ENCODE data around the gene CHRNA5. TPM values are rescaled to one million over a fixed set of nuclear protein-coding genes. Genes with fewer than 3 reads are reported as not detected.

The CHRNA5 gene
- total RNA-seq, 2 donors from 2014 or later = 0.27 to 1.6 TPM

DNA sequence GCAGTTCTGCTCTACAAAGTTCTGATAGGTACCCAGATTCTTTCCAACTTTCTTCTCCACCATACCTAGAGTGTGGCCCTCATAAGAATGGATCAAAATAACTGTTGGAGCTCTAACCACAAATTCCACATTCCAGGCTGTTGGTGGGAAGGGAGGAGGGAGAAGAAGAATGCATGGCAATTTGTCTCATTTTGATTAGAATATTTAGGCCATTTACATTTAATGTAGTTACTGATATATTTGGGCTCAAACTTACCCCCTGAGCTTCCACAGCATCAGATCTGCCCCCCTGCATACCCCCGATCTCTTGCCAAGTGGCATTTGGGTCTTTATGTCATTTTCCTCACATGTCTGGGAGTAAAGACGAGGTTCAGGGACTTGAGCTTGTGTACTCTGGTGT lies 68.0 kb downstream of the CHRNA5 start:
- TF ChIP-seq, protein P1, sequence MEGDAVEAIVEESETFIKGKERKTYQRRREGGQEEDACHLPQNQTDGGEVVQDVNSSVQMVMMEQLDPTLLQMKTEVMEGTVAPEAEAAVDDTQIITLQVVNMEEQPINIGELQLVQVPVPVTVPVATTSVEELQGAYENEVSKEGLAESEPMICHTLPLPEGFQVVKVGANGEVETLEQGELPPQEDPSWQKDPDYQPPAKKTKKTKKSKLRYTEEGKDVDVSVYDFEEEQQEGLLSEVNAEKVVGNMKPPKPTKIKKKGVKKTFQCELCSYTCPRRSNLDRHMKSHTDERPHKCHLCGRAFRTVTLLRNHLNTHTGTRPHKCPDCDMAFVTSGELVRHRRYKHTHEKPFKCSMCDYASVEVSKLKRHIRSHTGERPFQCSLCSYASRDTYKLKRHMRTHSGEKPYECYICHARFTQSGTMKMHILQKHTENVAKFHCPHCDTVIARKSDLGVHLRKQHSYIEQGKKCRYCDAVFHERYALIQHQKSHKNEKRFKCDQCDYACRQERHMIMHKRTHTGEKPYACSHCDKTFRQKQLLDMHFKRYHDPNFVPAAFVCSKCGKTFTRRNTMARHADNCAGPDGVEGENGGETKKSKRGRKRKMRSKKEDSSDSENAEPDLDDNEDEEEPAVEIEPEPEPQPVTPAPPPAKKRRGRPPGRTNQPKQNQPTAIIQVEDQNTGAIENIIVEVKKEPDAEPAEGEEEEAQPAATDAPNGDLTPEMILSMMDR (IDR thresholded peaks at IDR 0.05) = no peak
- Histone ChIP-seq H3K27ac (no peak overlapping the region), H3K9me3 (no peaks in the 10 kb centered on the region), H3K4me3 (no peak overlapping the region), H3K4me1 (ENCODE audit: control insufficient read depth in 1 of 2, low read depth in 2 of 2) (no peaks in the 10 kb centered on the region), H3K36me3 (no peaks in the 10 kb centered on the region), H3K27me3 (replicated peaks; ENCODE audit: insufficient read depth) (no peaks in the 10 kb centered on the region)
- no peak for DNase-seq (ENCODE audit: low spot score)
- ATAC-seq (ENCODE audit: insufficient number of reproducible peaks, low FRiP score, low read depth) = no peak

DNA sequence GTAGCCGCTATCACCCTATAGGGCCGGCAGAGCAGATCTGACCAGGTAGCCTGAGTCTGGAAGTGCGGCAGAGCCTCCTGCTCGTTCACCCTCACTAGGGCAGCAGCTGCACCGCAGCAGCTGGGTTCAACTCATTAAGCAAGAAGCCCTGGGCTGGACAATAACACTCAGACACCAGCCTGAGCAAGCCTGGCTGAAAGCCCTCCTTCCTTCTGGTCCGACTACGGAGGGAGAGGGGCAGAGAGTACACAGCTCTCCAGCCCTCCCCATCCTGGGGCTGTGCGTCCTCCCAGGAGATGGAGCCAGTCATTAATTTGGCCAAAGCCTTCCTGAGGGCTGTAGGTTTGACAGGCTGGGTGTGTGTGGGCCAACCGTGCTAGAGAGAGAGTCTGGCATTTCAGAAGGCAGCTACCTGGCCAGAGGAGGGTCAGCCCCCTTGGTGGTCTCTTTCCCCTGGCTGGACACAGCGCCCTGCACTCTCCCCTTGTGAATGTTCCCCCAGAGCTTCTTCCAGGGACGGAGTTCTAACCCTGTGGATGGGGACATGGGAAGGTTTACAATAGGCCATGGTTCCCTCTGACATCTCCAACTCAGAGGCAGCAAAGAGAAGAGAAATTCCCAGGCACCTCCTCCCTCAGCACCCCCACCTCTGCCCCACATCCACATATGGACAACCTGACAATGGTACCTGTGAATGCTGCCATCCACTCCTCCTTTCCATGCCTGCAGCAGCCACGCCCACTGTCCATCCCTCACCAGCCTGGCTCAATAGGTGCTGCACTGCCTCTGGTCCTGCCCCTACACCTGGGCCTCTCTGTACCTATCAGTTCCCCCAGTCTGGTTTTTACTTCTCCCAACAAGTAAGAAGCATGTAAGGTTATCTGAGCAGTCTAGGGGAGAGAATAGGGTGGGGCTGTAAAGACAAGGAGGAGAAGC lies 69.2 kb downstream of the CHRNA5 start:
- Histone ChIP-seq H3K9me3 (no peaks in the 10 kb centered on the region), H3K4me1 (ENCODE audit: control insufficient read depth in 1 of 2, low read depth in 2 of 2) (no peaks in the 10 kb centered on the region), H3K27me3 (replicated peaks; ENCODE audit: insufficient read depth) (no peaks in the 10 kb centered on the region), H3K4me3 (no peak overlapping the region), H3K27ac (no peak overlapping the region), H3K36me3 (no peaks in the 10 kb centered on the region)
- ATAC-seq (ENCODE audit: insufficient number of reproducible peaks, low FRiP score, low read depth) (no peak), DNase-seq (ENCODE audit: low spot score) (no peak)
- TF ChIP-seq, protein P1 (IDR thresholded peaks at IDR 0.05) = no peak

DNA sequence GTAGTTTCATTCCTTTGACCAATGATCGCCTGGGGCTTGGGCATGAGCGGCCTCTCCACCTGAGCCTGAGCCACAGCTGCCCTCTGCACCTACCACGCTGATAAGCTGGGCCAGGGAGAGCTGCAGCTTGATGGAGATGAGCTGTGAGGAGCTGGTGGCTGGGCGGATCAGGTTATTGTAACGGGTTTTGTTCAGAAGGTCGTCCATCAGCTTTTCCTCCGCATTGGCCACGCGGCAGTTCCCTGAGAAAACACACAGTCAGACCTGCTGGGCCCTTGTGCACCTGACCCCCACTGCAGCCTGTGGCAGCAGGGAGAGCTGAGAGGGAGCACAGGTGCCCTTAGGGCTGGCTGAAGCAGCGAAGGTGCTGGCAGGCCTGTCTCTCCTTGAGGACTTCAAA lies 70.0 kb downstream of the CHRNA5 start:
- DNase-seq (ENCODE audit: low spot score) = no peak
- TF ChIP-seq, protein P1 (IDR thresholded peaks at IDR 0.05) = no peak
- Histone ChIP-seq H3K9me3 (no peaks in the 10 kb centered on the region), H3K27me3 (replicated peaks; ENCODE audit: insufficient read depth) (no peaks in the 10 kb centered on the region), H3K27ac (no peak overlapping the region), H3K4me3 (no peak overlapping the region), H3K4me1 (ENCODE audit: control insufficient read depth in 1 of 2, low read depth in 2 of 2) (peaks cover 0 to 1% of the 10 kb centered on the region in 2 donors), H3K36me3 (no peaks in the 10 kb centered on the region)
- ATAC-seq (ENCODE audit: insufficient number of reproducible peaks, low FRiP score, low read depth) = no peak

DNA sequence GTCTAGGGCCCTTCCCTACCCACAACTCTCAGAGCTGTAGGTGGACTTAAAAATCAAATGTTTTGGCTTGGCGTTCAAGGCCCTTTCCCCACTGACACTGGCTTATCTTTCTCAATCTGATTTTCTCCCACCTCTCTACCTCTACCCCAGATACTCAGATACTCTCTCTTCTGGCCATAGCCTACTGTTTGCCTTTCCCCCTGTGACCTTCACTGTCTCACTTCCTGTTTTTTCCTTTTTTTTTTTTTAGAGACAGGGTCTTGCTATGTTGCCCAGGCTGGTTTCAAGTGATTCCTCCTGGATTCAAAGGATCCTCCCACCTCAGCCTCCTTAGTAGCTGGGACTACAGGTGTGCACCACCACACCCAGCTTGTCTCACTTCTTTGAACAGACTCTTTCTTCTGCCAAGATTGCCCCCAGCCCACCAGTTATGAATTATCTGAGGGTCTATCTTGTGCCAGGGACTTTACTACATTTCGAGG lies 71.1 kb downstream of the CHRNA5 start:
- Histone ChIP-seq H3K27me3 (replicated peaks; ENCODE audit: insufficient read depth) (no peaks in the 10 kb centered on the region), H3K9me3 (no peaks in the 10 kb centered on the region), H3K27ac (no peak overlapping the region), H3K4me3 (no peak overlapping the region), H3K36me3 (no peaks in the 10 kb centered on the region), H3K4me1 (ENCODE audit: control insufficient read depth in 1 of 2, low read depth in 2 of 2) (peaks cover 9 to 10% of the 10 kb centered on the region in 2 donors)
- TF ChIP-seq, protein P1 (IDR thresholded peaks at IDR 0.05) = no peak
- DNase-seq (ENCODE audit: low spot score) = no peak
- no peak for ATAC-seq (ENCODE audit: insufficient number of reproducible peaks, low FRiP score, low read depth)

DNA sequence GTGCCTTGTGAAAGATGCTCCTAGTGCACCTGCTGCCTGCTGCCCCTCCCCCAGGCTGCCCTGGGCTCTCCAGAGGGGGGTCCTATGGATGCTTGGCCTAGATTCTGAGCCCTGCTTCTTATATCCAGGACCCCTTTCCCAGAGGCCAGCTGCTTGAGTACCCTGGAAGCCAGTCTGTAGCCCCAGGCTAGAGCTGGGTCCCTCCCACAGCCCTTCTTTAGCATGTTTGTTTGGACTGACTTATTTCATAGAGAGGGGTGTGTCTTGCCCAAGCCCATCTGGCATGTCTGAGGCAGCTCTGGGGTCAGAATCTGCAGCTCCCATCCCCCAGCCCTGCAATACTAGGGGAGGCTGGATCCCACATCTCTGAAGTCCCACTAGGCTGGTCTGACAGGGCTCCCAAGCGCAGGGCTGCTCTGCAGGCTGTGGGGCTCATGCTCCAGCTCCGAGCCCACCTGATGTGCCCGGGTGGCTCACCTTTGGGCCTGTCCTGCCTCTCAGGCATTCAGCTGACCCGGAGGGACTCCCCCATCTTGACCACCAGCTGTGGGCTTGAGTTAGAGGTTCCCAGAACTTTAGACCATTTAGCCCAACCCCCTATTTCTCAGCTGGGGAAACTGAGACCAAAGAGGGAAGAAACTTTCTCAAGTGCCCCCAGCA lies 72.6 kb downstream of the CHRNA5 start:
- Histone ChIP-seq H3K27me3 (replicated peaks; ENCODE audit: insufficient read depth) (no peaks in the 10 kb centered on the region), H3K4me1 (ENCODE audit: control insufficient read depth in 1 of 2, low read depth in 2 of 2) (peaks cover 9 to 10% of the 10 kb centered on the region in 2 donors), H3K27ac (no peak overlapping the region), H3K36me3 (no peaks in the 10 kb centered on the region), H3K4me3 (no peak overlapping the region), H3K9me3 (no peaks in the 10 kb centered on the region)
- TF ChIP-seq, protein P1 (IDR thresholded peaks at IDR 0.05) = no peak
- ATAC-seq (ENCODE audit: insufficient number of reproducible peaks, low FRiP score, low read depth) (no peak), DNase-seq (ENCODE audit: low spot score) (no peak)
